GM12872 (cell line): Measurements from ENCODE around the gene GAL3ST1.

Source experiments
- TF ChIP-seq, protein P1 (sequence below): IDR thresholded peaks from 3 replicates; pipeline ENCODE4 v1.5.1; 2011; ENCODE audit warnings: low read depth, mild to moderate bottlenecking, low read length, moderate library complexity; ENCODE audit not compliant: insufficient read depth

GAL3ST1 gene

DNA sequence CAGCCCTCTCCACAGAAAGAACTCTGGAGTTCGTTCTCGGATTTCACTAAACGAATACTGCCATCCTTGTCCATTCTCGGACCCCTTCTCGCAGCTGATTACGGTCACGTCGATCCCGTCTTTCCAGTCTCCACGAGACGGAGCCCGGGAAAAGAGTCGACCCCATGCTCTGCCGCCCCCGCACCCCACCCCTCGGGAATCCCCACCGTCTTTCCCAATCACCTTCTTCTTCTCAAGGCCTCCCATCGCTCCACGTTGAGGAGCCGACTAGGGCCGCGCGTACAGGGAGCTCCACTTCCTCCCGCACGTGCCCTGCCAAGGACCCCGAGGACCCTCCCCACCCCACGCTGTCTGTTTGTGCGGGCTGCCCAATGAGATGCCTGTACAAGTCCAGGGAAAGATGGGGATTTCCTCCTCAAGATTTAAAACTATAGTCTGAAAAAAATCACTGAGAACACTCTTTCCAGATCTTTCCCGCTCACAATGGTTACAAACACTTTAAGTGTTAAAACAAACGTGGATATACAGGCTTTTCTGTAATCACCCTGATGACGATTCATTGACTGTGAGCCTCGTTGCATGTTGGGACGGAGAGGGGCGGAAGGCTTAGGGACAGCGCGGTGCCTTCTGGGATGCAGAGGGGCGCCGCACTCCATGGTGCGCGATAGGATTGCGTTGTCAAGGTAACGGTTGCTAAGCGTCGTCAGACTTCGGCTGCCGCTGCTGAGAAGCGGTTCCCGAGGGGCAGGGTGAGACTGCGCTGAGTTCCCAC is 17.3 kb upstream of the GAL3ST1 start, which contains the start of gene PES1:
Gene PES1 (minus strand): TSS at position 323 of the 772 bp plus-strand sequence. CDS start 77 bp downstream, at position 246.
- TF ChIP-seq, protein P1, sequence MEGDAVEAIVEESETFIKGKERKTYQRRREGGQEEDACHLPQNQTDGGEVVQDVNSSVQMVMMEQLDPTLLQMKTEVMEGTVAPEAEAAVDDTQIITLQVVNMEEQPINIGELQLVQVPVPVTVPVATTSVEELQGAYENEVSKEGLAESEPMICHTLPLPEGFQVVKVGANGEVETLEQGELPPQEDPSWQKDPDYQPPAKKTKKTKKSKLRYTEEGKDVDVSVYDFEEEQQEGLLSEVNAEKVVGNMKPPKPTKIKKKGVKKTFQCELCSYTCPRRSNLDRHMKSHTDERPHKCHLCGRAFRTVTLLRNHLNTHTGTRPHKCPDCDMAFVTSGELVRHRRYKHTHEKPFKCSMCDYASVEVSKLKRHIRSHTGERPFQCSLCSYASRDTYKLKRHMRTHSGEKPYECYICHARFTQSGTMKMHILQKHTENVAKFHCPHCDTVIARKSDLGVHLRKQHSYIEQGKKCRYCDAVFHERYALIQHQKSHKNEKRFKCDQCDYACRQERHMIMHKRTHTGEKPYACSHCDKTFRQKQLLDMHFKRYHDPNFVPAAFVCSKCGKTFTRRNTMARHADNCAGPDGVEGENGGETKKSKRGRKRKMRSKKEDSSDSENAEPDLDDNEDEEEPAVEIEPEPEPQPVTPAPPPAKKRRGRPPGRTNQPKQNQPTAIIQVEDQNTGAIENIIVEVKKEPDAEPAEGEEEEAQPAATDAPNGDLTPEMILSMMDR = no peak

DNA sequence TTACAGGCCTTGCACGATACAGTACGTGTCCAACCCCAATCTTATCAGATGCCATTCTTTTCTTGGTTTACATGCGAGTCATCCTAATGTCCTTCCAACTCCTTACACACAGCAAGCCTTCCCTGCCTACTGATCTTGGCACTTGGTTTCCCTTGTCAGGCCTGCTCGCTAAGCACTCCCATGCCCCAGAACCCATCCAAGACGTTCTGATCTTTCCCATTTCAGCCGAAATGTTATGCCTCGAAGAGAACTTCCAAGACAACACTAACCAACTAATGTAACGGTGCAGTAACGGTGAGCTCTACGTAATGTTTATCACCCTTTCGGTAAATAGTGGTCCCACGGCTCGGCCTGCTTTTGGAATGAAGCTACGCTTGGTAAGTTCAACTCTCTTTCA is 16.7 kb upstream of the GAL3ST1 start:
- TF ChIP-seq, protein P1 = no peak

DNA sequence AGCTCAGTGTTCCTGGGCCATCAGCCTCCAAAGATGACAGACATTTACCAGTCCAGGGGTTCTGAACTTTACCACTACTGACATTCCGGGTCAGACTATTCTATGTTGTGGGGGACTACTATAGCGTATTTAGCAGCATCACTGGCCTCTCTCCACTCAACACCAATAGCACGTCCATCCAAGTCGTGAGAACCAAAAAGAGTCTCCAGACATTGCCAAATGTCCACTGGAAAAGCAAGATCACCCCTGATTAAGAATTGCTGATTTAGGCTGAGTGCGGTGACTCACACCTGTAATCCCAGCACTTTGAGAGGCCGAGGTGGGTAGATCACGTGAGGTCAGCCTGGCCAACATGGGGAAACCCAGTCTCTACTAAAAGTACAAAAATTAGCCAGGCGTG is 11.9 kb upstream of the GAL3ST1 start:
- TF ChIP-seq, protein P1 = no peak

DNA sequence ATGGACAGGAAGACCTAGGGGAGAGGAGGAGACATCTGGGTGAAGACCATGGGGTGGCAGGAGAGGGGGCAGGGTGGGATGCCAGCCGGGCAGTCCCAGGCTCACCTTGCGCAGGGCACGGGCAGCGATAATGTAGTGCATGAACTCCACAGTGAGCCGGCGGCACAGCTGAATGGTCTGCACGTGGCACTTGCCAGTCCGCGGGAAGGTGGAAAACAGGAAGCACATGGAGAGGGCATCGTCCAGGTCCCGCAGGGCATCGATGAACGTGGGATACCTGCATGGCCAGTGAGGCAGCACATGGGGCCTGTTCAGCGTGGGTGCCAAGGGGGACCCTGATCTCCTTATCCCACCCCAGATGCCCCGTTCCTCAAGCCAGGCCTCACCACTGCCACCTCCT is 10.0 kb upstream of the GAL3ST1 start:
- TF ChIP-seq, protein P1 = no peak

DNA sequence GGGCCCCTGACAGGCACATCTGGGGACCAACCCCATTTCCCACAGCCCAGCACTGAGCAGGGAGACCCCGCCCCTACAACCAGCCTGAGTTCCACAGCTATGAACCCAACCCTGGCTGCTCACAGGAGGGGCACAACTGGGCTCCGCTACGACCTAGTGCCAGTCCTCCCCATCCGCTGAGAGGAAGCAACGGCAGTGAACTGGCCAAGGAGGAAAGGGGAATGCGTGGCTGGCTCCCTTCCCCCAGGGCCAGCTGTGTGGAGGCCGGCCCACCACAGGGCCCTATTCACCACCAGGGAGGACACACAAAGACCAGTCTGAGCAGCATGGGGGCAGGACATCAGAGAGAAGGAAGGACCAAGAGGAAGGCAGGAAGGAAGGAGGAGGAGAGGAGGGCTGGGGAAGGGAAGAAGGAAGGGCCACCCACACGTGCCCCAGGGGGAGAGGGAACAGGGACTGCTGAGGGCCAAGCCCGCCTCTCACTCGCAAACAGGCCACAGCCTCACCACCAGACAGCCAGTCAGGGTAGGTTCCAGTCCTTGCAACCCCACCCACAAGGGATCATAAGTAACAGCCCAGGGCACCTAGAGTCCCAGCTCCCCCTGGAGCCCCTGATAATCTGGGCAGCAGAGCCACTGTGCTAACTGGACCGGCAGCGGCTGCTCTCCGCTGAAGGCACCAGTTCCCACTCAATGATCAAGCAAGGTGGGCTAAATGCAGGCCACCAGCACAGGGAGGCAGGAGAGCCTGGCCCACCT is 8.5 kb upstream of the GAL3ST1 start:
- TF ChIP-seq, protein P1 = no peak

DNA sequence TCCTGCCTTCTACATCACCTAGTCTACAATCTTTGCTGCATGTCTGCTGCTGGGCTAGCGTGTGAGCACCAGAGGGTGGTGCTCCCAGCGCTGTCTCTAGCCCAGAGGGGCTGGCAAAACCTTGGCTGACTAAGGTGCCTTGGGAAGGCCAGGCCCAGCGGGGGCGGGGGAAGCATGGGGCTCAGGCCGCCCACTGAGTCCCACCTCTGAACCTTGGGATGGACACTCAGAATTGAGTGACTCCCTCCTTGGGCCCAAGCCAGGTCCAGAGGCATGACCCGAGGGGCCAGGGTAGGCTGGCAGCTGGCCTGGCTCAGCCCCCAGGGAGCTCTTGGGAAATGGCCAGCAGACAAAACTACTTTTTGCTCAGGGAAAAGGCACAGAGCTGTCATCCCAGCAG is 7.6 kb upstream of the GAL3ST1 start:
- TF ChIP-seq, protein P1 = no peak

DNA sequence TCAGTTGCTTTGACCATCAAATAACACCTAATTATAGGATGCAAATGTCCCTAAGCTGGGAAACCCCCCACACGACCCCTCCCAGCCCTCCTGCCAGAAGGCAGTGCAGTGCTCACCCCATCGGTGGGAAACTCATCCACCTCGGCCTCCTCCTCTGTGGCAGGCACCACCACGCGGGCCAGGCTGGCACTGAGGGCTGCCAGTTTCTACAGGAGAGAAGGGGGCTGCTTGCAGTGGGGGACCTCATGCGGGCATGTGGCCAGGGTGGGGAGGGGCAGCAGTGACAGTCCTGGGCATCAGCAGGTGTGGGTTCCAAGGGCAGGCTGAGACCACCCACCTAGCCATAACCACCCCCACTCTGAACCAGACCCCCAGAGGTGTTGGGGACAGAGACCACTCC is 6.4 kb upstream of the GAL3ST1 start:
- TF ChIP-seq, protein P1 = no peak
